MCF 10A (cell line): ENCODE results near the gene GRM2. TPM values are rescaled to one million over a fixed set of nuclear protein-coding genes. Genes with fewer than 3 reads are reported as not detected.

ENCODE experiments used
- BruUV-seq: library from RNA; stranded (reverse); fragments of 400-500 nt; replicated peaks from 2 replicates; lab custom pipeline; 2021; lab: Mats Ljungman, UMichigan
- CTCF ChIA-PET: fragments of 300-600 bp; sonication (Branson Sonifier 250); formaldehyde crosslinking; extraction: SDS; loops from one replicate; lab custom pipeline; 2021; ENCODE audit warnings: antibody characterized with exemption, inconsistent platforms; lab: Yijun Ruan, JAX
- POLR2A ChIA-PET: fragments of 300-600, 350-650 bp; sonication (Branson Sonifier 250); formaldehyde crosslinking; extraction: SDS; loops from one replicate; lab custom pipeline; 2020; ENCODE audit warnings: antibody characterized with exemption, inconsistent platforms; lab: Yijun Ruan, JAX
- DNase-seq: peaks from one replicate; pipeline ENCODE4 v3.0.0-alpha.2; 2018; ENCODE audit not compliant: unreplicated experiment
- H3K27ac Mint-ChIP-seq: one replicate; pipeline ENCODE4 v1.8.0; 2022; ENCODE audit warnings: mild to moderate bottlenecking, low read depth, mixed read lengths; ENCODE audit not compliant: unreplicated experiment
- H3K27me3 Mint-ChIP-seq: one replicate; pipeline ENCODE4 v1.8.0; 2022; ENCODE audit warnings: mixed read lengths; ENCODE audit not compliant: insufficient read depth, unreplicated experiment
- H3K36me3 Mint-ChIP-seq: one replicate; pipeline ENCODE4 v1.8.0; 2022; ENCODE audit warnings: mild to moderate bottlenecking, moderate library complexity, mixed read lengths; ENCODE audit not compliant: insufficient read depth, unreplicated experiment
- H3K4me1 Mint-ChIP-seq: one replicate; pipeline ENCODE4 v1.8.0; 2022; ENCODE audit warnings: mixed read lengths; ENCODE audit not compliant: insufficient read depth, unreplicated experiment
- H3K4me3 Mint-ChIP-seq: one replicate; pipeline ENCODE4 v1.8.0; 2022; ENCODE audit warnings: mild to moderate bottlenecking, moderate library complexity, mixed read lengths; ENCODE audit not compliant: unreplicated experiment
- H3K9me3 Mint-ChIP-seq: one replicate; pipeline ENCODE4 v1.8.0; 2022; ENCODE audit warnings: mixed read lengths; ENCODE audit not compliant: unreplicated experiment
- CTCF ChIP-seq: fragments of 200-600 bp; IDR thresholded peaks from one replicate; pipeline ENCODE4 v1.8.0; 2022; ENCODE audit warnings: antibody characterized with exemption, mild to moderate bottlenecking; ENCODE audit not compliant: unreplicated experiment
- intact Hi-C: fragments of 100-400 bp; cut with micrococcal nuclease; formaldehyde crosslinking; loops from 2 replicates; pipeline ENCODE4 v1.14.1; 2022
- total RNA-seq: library from RNA; stranded (reverse); gene quantifications from 2 replicates; pipeline ENCODE4 v1.2.3, GENCODE V29; 2022

GRM2 gene
- total RNA-seq, 1 experiment from 2014 or later = 0.23 TPM

- no peaks in the 10 kb centered on the region for H3K9me3 Mint-ChIP-seq
- no peaks in the 10 kb centered on the region for H3K36me3 Mint-ChIP-seq
- no peaks in the 10 kb centered on the region for H3K27me3 Mint-ChIP-seq
- ChIA-PET POLR2A (no interaction called here), CTCF (interaction anchor here (0.6 to 0.8 kb wide), 2 partner anchors 182 to 627 kb away, joined by 3 to 4 read pairs; no protein-coding TSS in a partner anchor)
- no peaks in the 10 kb centered on the region for H3K4me1 Mint-ChIP-seq
- no peak overlapping the region for H3K4me3 Mint-ChIP-seq
- BruUV-seq = no TSS peak
- no peak for DNase-seq
- intact Hi-C loops = no loop called here
- H3K27ac Mint-ChIP-seq = no peak overlapping the region
- no peak for TF ChIP-seq CTCF
These were observed 9.1 kb downstream of the GRM2 start for GRCh38 chr3:51715977-51716294.

- CTCF ChIA-PET = interaction anchor here (0.6 kb wide), 1 partner anchor 1080 kb away, joined by 3 read pairs; no protein-coding TSS in a partner anchor
- H3K27ac Mint-ChIP-seq = no peak overlapping the region
- intact Hi-C loops = no loop called here
These were observed 9.9 kb downstream of the GRM2 start for GRCh38 chr3:51716805-51717204.

GRCh38 chr3:51717446-51717845 lies 10.6 kb downstream of the GRM2 start:
- POLR2A ChIA-PET = no interaction called here
- CTCF ChIA-PET = interaction anchor here (2.4 kb wide), 1 partner anchor 13 kb away, joined by 18 read pairs; no protein-coding TSS in a partner anchor
- DNase-seq = no peak
- Mint-ChIP-seq H3K4me1 (no peaks in the 10 kb centered on the region), H3K36me3 (no peaks in the 10 kb centered on the region), H3K27ac (no peak overlapping the region), H3K9me3 (no peaks in the 10 kb centered on the region), H3K27me3 (no peaks in the 10 kb centered on the region), H3K4me3 (no peak overlapping the region)
- BruUV-seq = no TSS peak
- intact Hi-C loops = no loop called here
- TF ChIP-seq CTCF = no peak

More at GRCh38 chr3:51716805-51717204, 9.9 kb downstream of the GRM2 start:
- no peak for TF ChIP-seq CTCF
- Mint-ChIP-seq H3K9me3 (no peaks in the 10 kb centered on the region), H3K4me1 (no peaks in the 10 kb centered on the region), H3K36me3 (no peaks in the 10 kb centered on the region), H3K4me3 (no peak overlapping the region), H3K27me3 (no peaks in the 10 kb centered on the region)
- BruUV-seq = no TSS peak
- POLR2A ChIA-PET = no interaction called here
- no peak for DNase-seq

GRCh38 chr3:51717947-51718346 lies 11.1 kb downstream of the GRM2 start:
- intact Hi-C loops = no loop called here
- Mint-ChIP-seq H3K4me1 (no peaks in the 10 kb centered on the region), H3K27ac (no peak overlapping the region), H3K4me3 (no peak overlapping the region), H3K27me3 (no peaks in the 10 kb centered on the region), H3K9me3 (no peaks in the 10 kb centered on the region), H3K36me3 (no peaks in the 10 kb centered on the region)
- CTCF ChIA-PET = interaction anchor here (0.7 to 2.4 kb wide), 2 partner anchors 13 to 31 kb away, joined by 3 to 18 read pairs; no protein-coding TSS in a partner anchor
- TF ChIP-seq CTCF = no peak
- POLR2A ChIA-PET = no interaction called here
- BruUV-seq = no TSS peak
- DNase-seq = no peak
